ENCODE measurements around the gene TFF2. TPM values are rescaled to one million over a fixed set of nuclear protein-coding genes. Genes with fewer than 3 reads are reported as not detected.

Gene TFF2
- total RNA-seq, 1 experiment from 2014 or later, result not detected

- intact Hi-C loops (cut with micrococcal nuclease; ENCODE audit: unreplicated experiment), result no loop called here
- DNase-seq, result no peak
- Mint-ChIP-seq H3K9me3 (ENCODE audit: low read depth, unreplicated experiment) (no peaks in the 10 kb centered on the region), H3K27ac (ENCODE audit: unreplicated experiment) (no peak overlapping the region), H3K36me3 (ENCODE audit: insufficient read depth, unreplicated experiment) (no peaks in the 10 kb centered on the region), H3K4me3 (ENCODE audit: low read depth, unreplicated experiment) (no peak overlapping the region), H3K4me1 (ENCODE audit: low read depth, unreplicated experiment) (peaks cover 6% of the 10 kb centered on the region), H3K27me3 (ENCODE audit: unreplicated experiment) (peaks cover 13% of the 10 kb centered on the region)
- BruUV-seq (replicated peaks), result no TSS peak
- no peak for TF ChIP-seq CTCF (IDR thresholded peaks at IDR 0.05; ENCODE audit: unreplicated experiment)
- CTCF ChIA-PET, result no interaction called here
Observed at GRCh38 chr21:42313501-42313969, 37.3 kb downstream of the TFF2 start.

DNA sequence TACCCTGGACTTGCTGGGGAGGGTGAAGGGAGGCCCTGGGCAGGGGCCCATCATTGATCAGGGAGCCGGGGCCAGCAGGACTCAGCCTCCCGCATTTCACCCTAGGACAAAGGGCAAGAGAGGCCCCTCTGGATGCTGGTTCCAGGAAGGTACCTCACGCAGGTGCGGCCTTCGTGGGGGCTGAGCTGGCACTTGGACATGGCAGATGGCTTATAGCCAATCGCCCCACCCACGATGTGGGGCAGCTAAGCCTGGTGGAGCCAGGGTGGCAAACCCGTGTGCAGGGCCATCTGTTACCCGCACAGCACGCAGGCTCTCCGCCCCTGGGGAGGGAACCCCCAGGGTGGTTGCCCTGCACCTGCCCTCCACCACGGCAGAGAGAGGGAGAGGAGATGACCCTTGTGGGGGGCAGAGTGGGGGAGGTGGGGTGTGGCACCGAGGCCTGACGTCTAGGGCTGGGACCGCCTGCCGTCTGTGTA, 38.1 kb downstream of the TFF2 start:
- no peak overlapping the region for H3K27ac Mint-ChIP-seq (ENCODE audit: unreplicated experiment)
- H3K36me3 Mint-ChIP-seq (ENCODE audit: insufficient read depth, unreplicated experiment), result no peaks in the 10 kb centered on the region
- BruUV-seq (replicated peaks), result no TSS peak
- peaks cover 6% of the 10 kb centered on the region for H3K4me1 Mint-ChIP-seq (ENCODE audit: low read depth, unreplicated experiment)
- TF ChIP-seq CTCF (IDR thresholded peaks at IDR 0.05; ENCODE audit: unreplicated experiment), result no peak
- DNase-seq, result no peak
- CTCF ChIA-PET, result no interaction called here
- H3K9me3 Mint-ChIP-seq (ENCODE audit: low read depth, unreplicated experiment), result no peaks in the 10 kb centered on the region
- intact Hi-C loops (cut with micrococcal nuclease; ENCODE audit: unreplicated experiment), result no loop called here
- peaks cover 13% of the 10 kb centered on the region for H3K27me3 Mint-ChIP-seq (ENCODE audit: unreplicated experiment)
- no peak overlapping the region for H3K4me3 Mint-ChIP-seq (ENCODE audit: low read depth, unreplicated experiment)

DNA sequence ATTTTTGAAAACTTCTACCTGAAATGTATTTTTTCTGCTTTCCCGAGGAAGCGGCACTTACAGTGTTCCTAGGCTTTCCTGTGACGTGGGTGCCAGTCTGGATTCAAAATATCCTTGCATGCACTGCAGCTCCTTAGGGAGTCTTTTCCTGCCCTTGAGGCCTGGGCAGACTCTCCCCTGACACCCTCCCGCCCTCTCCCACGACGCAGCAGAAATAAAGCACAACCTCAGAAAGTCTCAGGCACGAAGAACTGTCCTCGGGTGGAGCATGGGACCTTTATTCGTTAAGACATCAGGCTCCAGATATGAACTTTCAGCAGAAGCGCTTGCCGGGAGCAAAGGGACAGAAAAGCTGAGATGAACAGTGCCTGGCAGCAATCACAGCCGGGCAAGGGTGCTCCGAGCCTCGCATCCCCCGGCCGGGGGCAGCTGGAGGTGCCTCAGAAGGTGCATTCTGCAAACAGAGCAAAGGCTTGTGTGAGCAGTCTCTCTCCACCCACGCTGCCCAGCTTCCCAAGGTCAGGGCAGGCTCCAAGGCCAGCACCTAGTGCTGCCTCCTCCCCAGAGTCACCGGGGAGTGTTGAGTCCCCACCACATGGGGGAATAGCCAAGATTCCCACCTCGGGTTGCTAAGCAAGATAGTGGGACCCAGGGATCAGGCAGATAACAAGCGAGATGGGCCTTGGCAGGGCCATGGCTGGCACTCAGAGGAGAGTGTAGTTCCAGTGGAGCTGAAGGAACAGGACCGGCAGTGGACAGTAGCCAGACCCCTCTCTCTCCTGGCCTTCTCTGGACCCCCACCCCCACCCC, 38.8 kb downstream of the TFF2 start:
- no TSS peak for BruUV-seq (replicated peaks)
- no peak overlapping the region for H3K4me3 Mint-ChIP-seq (ENCODE audit: low read depth, unreplicated experiment)
- H3K4me1 Mint-ChIP-seq (ENCODE audit: low read depth, unreplicated experiment), result peaks cover 6% of the 10 kb centered on the region
- no peak for TF ChIP-seq CTCF (IDR thresholded peaks at IDR 0.05; ENCODE audit: unreplicated experiment)
- no peak overlapping the region for H3K27ac Mint-ChIP-seq (ENCODE audit: unreplicated experiment)
- H3K27me3 Mint-ChIP-seq (ENCODE audit: unreplicated experiment), result peaks cover 18% of the 10 kb centered on the region
- intact Hi-C loops (cut with micrococcal nuclease; ENCODE audit: unreplicated experiment), result no loop called here
- CTCF ChIA-PET, result no interaction called here
- H3K36me3 Mint-ChIP-seq (ENCODE audit: insufficient read depth, unreplicated experiment), result no peaks in the 10 kb centered on the region
- DNase-seq, result no peak
- H3K9me3 Mint-ChIP-seq (ENCODE audit: low read depth, unreplicated experiment), result no peaks in the 10 kb centered on the region

- no peak for TF ChIP-seq CTCF (IDR thresholded peaks at IDR 0.05; ENCODE audit: unreplicated experiment)
- H3K4me3 Mint-ChIP-seq (ENCODE audit: low read depth, unreplicated experiment), result no peak overlapping the region
- BruUV-seq (replicated peaks), result no TSS peak
- intact Hi-C loops (cut with micrococcal nuclease; ENCODE audit: unreplicated experiment), result no loop called here
- peaks cover 6% of the 10 kb centered on the region for H3K4me1 Mint-ChIP-seq (ENCODE audit: low read depth, unreplicated experiment)
- no peak for DNase-seq
- no peaks in the 10 kb centered on the region for H3K36me3 Mint-ChIP-seq (ENCODE audit: insufficient read depth, unreplicated experiment)
- no peaks in the 10 kb centered on the region for H3K9me3 Mint-ChIP-seq (ENCODE audit: low read depth, unreplicated experiment)
- H3K27me3 Mint-ChIP-seq (ENCODE audit: unreplicated experiment), result peaks cover 26% of the 10 kb centered on the region
- CTCF ChIA-PET, result no interaction called here
- H3K27ac Mint-ChIP-seq (ENCODE audit: unreplicated experiment), result no peak overlapping the region
Observed at GRCh38 chr21:42311160-42311559, 39.6 kb downstream of the TFF2 start.

Data from Calu3 (cell line).